Superior temporal gyrus (tissue), 1 donor: Measurements from ENCODE around the gene EBNA1BP2.
"Not testable (repeated sequence)": the region's sequence is repeated elsewhere in the genome, so short reads cannot be mapped to it uniquely, and the experiment has no call there.

Experiments used
- DNase-seq: peaks from one replicate; pipeline ENCODE4 v3.0.0-alpha.2; 2016; ENCODE audit errors: extremely low spot score

EBNA1BP2 gene

DNA sequence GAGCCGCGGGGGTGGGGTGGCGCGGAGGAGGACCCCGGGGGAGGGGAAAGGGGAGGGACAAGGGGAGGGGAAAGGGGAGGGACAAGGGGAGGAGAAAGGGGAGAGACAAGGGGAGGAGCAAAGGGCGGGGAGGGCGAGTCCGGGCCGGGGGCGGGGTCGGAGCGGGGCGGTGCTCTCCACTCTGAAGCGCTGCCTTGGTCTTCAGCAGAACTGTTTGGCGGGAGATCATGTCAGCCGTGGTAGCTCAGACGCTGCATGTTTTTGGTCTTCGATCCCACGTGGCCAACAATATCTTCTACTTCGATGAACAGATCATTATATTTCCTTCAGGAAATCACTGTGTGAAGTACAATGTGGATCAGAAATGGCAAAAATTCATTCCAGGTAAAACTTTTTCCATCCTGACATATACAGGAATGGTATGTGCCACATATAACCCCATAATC is 460 bp upstream of the EBNA1BP2 start:
- peak; percentile 71 for DNase-seq

DNA sequence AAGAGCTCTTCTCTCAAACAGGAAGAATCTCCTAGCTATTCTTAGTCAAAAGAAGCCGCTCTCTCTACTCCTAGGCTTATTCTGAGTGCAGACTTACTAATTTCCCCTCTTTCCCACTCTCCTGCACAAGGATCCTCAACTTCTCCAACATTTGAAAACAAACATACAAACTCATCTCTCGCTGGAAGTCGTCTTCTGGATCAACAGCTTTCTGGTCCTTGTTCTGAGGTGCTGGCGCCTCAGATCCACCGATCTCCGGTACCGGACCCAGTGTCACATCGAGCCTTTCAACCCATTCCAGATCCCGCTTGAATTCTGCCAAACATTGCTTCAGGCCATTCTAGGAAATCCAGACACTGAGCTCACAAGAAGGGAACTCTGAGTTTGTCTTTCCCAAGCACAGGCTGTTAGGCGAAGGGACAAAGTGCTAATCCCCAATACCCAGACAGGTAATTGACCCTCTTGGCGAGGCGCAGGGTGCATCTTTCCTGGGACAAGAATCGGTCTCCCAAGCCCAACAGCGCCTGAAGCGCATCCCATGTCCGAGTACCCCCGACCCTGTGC is 696 bp downstream of the EBNA1BP2 start:
- no peak for DNase-seq

DNA sequence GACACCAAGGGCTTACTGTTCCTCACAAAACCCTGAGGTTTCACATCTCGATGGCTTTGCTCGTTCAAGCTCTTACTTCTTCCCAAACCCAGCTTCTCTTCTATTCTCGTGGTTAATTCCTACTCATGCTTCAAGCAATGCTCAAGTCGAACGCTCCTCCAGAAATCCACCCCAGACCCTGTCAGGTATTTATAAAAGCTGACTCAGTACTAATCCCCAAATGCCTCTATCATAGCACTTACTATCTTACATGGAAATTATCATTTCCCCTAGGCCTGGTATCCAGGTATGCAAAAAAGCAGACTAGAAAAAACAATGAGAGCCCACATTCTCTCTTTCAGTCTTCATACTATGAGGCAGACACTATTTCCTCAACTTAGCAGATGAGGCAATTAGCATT is 6.3 kb downstream of the EBNA1BP2 start:
- no peak for DNase-seq

DNA sequence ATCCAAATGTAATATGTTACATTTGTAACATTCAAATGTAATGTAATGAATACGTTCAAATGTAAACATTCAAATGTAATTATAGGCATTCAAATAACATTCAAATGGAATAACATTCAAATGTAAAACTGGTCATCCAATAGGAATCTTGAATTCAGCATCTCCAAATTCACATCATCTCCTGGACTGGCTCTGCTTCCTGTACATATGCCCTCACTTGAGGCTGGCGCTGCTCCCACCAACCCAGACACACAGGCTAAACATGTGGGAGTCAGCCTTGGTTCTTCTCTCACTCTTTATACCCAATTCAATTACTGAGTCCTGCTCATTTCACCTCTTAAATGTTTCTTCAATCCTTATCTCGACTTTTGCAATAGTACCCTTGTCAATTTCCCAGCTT is 6.9 kb downstream of the EBNA1BP2 start:
- DNase-seq: no peak

DNA sequence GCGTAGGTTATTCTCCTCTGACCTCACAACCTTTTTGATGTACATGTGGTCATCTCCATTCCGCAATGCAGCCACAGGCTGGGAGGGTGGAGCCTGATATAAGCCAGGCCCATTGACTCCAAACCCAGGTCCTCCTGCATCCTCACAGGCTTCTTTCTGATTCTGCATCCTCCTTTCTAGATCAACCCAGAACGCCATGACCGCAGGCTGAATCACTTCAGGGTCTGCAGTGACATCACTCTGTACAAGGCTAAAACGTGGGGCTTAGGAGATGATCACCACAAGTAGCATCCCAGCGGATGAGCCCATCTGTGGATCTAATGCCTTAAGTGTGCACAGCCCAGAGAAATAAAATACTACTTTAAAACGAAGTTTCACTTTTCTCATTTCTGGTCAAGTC is 16.1 kb downstream of the EBNA1BP2 start:
- no peak for DNase-seq

DNA sequence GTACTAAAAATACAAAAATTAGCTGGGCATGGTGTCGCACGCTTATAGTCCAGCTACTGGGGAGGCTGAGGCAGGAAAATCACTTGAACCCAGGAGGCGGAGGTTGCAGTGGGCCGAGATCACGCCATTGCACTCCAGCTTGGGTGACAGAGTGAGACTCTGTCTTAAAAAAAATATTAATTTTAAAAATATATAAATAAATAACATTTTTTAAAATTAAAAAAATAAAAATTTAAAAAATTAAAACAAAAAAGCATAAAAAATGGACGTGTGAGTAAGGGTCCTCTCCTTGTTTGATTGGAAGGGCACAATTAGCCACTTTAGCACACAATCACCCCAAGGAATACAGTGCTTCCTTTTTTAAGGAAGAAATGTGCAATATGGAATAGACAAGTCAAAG is 18.6 kb downstream of the EBNA1BP2 start:
- DNase-seq: no peak

DNA sequence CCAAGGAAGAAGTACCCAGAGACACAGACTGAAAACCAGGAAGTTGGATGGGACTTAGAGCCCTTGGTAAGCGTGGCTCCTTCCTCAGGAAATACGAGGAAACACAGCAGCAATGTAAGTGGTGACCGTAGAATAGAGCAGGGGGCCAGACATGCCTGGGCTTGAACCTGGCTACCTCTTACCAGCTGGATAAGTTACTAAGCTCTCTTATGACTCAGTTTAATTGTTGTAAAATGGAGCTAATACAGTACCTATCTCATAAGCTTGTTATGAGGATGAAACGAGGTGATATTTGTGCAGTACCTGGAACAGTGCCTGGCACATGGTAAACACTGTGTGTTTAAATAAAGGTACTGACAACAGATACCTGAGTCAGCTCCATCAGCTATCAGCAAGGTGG is 19.2 kb downstream of the EBNA1BP2 start:
- no peak for DNase-seq

DNA sequence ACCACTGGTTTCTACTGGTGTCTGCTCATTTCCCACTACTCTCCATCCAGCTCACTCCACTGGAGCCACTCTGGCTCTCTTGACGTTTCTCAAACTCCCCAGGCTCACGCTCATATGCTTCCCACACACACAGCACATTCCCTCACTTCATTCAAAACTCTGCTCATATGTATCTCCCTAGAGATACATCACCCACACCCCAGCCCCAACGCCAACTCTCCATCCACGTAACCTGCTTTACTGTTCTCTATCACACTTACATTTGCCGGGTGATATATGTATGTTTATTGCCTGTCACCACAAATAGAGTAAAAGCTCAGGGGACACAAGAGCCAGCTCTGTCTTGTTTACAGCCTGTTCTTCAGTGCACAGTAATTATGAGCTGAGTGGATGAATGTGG is 22.2 kb downstream of the EBNA1BP2 start:
- DNase-seq: no peak

DNA sequence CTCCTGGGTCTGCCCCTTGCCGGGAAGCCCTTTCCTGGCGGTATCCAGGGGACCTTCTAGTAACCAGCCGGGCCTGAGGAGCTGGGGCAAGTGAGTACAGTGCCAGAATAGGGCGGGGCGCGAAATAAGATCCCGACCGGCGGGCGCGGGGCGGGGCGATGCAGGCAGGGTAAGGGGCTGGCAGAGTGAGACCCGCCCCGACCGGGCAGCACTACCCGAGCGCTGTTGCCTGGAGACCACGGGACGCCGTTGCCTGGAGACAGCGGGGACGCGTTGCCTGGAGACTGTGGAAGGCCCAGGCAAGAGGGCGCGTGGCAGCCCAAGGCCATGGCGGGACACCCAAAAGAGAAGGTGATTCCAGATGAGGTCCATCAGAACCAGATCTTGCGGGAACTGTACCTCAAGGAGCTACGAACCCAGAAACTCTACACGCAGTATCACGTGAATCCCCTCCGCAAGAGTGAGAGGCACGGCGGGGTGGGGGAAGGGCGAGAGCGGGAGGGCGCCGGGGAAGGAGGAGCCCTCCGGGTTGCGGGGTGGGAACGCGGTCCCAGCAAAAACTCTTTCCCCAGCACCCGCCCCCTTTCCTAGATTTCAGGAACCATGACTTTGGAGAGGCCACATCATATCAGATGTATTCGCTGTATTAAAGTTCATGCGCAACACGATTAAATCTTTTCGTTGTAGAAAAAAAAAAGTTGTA is 24.3 kb downstream of the EBNA1BP2 start:
- DNase-seq: peak; percentile 35

DNA sequence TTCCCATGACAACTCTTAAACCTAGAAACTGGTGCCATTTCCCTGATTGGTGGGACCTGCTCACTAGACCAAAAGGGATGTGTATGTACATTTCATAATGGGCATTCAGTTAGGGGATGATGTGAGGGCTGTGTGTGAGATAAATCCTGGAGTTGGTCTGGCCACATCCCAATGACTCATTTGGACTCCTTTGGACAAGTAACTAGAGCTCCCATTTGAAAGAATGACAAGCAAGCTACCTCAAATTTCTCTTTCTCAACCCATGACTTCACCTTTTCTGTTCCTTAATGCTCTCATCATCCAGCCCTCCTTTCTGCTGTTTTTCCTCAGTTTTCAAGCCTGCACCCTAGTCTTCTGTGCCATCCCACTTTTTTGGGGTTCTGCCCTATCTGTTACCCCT is 27.9 kb downstream of the EBNA1BP2 start:
- no peak for DNase-seq

DNA sequence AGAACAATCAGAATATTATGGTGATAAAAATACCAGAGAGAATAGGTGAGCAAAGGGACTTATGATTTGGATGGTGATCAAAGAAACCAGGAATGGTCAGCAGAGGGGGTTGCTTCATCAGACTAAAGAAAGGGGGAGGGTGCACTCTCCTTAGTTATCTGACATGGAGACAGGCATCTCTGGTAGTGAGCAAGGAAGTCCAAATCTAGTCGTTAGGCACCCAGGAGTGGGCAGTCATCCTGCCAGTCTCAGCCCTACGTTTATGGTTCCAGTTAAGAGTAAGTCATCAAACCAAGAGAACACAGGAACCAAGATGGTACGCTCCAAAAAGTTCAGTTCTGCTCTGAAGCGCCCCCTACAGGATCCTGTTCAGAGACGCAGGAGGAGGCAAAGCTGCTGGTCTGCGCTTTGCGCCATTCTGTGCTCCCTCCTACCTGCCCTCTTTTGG is 28.6 kb downstream of the EBNA1BP2 start:
- DNase-seq: no peak

DNA sequence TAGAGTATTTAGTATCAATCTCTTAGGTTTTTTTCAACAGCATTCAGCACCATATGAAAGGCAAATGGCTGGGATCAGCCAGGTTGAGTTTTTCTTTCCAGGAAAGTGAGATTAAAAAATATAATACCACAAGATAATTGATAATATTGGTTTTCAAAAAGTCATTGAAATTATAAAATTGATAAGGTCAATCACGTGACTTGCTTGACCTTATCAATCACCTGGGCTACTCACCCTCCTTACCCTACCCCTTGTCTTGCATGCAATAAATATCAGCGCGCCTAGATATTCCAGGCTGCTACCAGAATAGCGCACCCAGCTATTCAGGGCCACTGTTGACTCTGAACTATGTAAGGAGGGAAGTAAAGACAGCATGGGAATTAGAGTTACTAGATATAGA is 31.5 kb downstream of the EBNA1BP2 start:
- DNase-seq: no peak

DNA sequence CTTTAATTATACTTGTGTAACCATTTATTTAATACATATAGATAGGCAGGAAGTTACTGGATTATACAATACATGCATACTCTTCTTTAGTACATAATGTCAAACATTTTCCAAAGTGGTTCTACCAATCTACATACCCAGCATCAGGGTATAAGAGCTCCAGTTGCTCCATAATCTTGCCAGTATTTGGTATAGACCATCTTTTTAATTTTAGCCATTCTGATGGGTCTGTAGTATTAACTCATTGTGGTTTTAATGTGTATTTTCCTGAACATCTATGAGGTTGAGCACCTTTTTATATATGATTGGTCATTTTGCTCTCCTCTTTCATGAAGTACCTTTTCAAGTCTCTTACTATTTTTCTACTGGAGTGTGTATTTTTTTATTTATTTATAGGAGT is 32.1 kb downstream of the EBNA1BP2 start:
- no peak for DNase-seq

DNA sequence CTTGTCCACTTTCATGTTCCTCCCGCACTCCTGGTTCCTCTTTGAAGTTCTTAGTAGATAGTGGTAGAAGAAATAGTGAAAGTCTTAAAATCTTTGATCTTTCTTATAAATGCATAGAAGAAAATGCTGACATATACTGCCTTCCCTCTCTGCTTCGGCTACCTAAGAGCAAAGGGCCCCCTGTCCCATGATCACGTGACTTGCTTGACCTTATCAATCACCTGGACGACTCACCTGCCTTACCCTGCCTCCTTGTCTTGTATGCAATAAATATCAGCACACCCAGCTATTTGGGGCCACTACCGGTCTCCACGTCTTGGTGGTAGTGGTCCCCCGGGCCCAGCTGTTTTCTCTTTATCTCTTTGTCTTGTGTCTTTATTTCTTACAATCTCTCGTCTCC is 32.8 kb downstream of the EBNA1BP2 start:
- not testable (repeated sequence) for DNase-seq

DNA sequence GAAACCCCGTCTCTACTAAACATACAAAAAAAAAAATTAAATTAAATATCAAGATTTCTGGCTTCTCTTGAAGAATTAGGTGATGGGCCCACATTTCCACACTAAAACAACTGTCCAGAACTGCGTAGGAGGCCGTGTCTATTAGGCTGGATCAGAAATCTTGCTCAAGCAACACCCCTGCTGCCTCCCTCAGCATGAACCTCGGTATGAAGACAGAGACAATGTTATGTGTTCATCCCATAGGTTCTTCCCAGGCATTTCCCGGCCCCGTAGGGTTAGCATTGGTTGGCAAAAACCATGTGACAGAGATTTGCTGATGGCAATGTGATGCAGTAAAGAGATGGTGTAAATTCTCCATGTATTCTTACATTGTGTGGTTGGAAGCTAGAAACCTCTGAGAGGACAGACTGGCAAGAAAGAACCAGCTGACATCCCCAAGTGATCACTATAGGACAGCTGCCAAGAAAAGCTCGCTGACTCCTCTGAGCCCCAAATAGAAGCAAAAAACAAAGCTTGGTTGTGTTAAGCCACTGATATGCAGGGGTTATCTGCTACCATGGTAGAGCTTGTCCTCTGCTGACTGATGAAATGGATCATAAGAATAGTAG is 34.5 kb downstream of the EBNA1BP2 start:
- DNase-seq: peak; percentile 76

DNA sequence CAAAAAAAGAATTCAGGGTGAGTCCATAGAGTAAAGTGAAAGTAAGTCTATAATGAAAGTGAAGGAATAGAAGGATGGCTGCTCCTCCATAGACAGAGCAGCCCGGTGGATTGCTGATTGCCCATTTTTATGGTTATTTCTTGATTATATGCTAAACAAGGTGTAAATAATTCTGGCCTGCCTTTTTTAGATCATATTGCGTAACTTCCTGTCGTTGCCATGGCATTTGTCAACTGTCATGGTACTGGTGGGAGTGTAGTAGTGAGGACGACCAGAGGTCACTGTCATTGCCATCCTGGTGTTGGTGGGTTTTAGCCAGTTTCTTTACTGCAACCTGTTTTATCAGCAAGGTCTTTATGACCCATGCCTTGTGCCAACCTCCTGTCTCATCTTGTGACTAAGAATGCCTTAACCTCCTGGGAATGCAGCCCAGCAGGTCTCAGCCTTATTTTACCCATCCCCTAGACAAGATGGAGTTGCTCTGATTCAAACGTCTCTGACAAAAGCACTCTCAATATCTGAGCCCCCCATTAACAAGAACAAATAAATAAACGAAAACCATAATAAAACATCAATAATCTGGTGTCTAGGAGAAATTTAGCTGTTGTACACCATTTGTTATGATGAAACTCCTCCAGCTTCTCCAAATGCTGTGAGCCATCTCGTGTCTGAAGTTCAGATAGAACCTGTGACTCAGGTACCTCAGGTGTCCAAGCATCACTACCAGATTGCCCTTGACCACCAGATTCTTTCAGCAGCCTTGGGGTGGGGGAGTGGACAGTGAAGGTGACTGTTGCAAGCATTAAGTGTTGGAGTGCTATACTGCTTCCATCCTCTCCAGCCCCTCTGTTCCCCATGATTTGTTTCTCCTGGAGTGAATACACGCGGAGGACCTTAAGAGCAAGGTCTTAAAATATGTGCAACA is 36.0 kb downstream of the EBNA1BP2 start:
- DNase-seq: no peak

DNA sequence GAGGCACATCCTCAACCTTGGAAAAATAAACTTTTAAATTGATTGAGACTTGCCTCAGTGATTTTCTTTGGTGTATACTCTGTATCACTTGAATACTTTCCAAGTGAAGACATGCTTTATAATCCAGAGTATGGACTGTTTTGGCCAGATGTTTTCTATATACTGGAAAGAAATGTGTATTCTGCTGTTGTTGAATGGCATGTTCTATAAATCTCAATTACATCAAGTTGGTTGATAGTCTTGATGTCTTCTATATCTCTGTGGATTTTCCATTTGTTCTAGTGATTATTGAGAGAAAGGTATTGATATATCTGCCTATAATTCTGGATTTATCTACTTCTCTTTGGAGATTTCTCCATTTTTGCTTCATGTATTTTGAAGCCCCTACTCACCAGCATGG is 37.5 kb downstream of the EBNA1BP2 start:
- DNase-seq: no peak

DNA sequence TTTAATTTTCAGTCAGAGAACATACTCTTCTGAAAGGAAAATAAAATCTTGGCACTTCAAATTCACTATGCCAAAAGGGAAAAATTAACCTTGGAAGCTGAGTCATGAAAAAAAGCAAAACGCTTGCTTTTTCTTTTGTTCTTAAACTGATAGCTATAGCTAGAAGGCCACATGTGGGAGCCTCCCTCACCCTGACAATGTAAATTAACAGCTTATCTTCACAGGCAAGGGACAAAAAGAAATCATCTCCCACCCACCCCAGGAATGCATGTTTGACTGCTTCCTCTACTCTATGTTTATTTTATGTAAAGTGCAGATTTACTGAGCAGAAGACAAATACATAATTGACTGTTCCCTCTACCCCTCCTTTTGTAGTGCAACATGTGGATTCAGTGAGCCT is 38.0 kb downstream of the EBNA1BP2 start:
- DNase-seq: no peak

DNA sequence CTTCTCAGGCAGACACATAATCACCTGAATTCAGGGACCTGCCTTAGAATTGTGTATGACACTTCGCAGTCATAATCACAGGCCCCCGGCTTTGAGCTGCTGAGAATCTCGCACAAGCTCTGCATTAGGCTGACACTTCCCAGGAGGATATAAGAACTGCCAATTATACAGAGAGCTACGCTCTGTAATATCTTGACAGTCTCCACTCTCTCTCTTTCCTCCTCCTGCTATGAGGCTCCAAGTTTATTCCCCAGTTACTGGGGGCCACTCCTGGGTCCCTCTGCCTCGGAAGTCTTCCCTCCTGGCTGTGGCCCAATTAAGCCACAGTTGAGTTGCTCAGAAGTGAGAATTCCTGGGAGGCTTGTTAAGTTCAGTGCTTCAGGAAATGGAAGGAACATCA is 42.7 kb downstream of the EBNA1BP2 start:
- DNase-seq: no peak

DNA sequence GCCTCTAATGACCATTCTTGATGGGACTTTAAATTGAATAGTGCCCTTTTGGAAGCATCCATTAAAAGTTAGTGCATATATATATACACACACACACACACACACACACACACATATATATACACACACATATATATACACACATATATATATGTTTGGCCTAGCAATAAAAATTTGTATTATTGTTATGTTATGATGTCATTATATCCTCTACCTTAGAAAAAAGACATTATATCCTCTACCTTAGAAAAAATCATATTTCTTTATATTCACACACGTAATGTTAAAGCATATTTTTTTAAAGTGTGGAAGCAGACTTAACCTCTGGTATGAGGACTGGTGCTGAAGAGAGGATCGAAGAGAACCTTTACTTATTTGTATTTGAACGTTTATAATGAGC is 43.3 kb downstream of the EBNA1BP2 start:
- no peak for DNase-seq

DNA sequence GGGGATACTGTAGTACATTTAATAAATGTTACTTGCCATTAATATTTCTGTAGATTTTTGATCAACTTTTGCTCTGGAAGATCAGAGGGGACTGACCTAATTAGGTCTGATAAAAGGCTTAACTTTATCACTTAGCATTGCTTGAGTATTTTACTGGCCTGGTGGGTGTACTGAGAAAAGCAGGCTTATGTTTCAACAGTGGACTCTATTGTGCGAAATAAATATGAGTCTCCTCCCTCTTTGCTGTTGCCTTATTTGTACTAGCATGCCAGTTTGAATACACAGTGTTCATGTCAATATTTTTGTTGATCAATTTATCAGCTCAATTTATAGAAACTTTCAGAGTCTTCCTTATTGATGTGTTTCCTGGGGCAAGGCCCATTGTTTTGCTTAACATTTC is 49.1 kb downstream of the EBNA1BP2 start:
- DNase-seq: no peak

DNA sequence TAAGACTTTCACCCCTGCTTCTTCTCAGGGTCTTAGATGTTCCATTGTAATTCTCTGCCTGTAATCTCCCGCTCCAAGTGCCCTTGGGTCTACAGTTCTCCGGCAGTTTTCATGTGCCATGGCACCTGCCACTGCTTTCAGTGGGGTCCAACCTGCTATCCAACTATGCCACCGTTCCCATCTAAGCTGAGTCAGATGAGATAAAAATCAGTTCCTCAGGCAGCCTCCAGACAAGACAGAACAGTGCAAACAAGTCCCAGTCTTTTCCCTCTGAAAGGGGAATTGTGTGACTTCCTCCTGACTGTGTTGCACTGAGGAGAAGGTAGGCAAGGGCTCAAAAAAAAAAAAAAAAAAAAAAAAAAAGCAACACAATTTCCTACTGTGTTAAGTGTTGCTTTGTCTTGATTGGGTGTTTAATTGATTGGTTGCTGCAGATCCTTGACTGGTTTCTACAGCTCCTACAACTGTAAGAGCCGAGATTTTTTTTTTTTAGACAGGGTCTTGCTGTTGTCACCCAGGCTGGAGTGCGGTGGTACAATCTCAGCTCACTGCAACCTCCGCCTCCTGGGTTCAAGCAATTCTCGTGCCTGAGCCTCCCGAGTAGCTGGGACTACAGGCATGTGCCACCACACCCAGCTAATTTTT is 50.7 kb downstream of the EBNA1BP2 start:
- no peak for DNase-seq
